Activated naive CD8-positive, alpha-beta T cell treated with anti-CD3 and anti-CD28 coated beads, Interleukin-2, amount 10 ng/mL, durations not matched to agents 7 days and 5 days (primary cell): ENCODE measurements around the gene TAF4. TPM values are rescaled to one million over a fixed set of nuclear protein-coding genes. Genes with fewer than 3 reads are reported as not detected.

Source experiments
- ATAC-seq: fragments of 150-1000 bp; cut with Tn5 transposase; one replicate; pipeline ENCODE4 v1.10.0; 2021; ENCODE audit warnings: low read depth, moderate library complexity
- POLR2A ChIA-PET: fragments of 350-600 bp; sonication (Branson Sonifier 250); formaldehyde crosslinking; loops from one replicate; lab custom pipeline; 2021; ENCODE audit warnings: antibody characterized with exemption; lab: Charles Lee
- DNase-seq: peaks from one replicate; pipeline ENCODE4 v3.0.0; 2021
- H3K27ac Mint-ChIP-seq: one replicate; pipeline ENCODE4 v1.8.0; 2022; ENCODE audit warnings: mild to moderate bottlenecking, mixed read lengths
- H3K27me3 Mint-ChIP-seq: one replicate; pipeline ENCODE4 v1.8.0; 2022; ENCODE audit warnings: mild to moderate bottlenecking, moderate library complexity, mixed read lengths
- H3K36me3 Mint-ChIP-seq: one replicate; pipeline ENCODE4 v1.8.0; 2021; ENCODE audit warnings: mild to moderate bottlenecking, mixed read lengths
- H3K4me1 Mint-ChIP-seq: one replicate; pipeline ENCODE4 v1.8.0; 2021; ENCODE audit warnings: mixed read lengths
- H3K4me3 Mint-ChIP-seq: one replicate; pipeline ENCODE4 v1.8.0; 2022; ENCODE audit warnings: mild to moderate bottlenecking, moderate library complexity, mixed read lengths
- H3K9me3 Mint-ChIP-seq: one replicate; pipeline ENCODE4 v1.8.0; 2021; ENCODE audit warnings: mixed read lengths
- total RNA-seq, 2 experiments: library from RNA; stranded (reverse); gene quantifications; one replicate each; pipeline ENCODE4 v1.2.3, GENCODE V29; 2021

The TAF4 gene
- total RNA-seq, 2 experiments from 2014 or later, result 22.6 to 23.8 TPM

DNA sequence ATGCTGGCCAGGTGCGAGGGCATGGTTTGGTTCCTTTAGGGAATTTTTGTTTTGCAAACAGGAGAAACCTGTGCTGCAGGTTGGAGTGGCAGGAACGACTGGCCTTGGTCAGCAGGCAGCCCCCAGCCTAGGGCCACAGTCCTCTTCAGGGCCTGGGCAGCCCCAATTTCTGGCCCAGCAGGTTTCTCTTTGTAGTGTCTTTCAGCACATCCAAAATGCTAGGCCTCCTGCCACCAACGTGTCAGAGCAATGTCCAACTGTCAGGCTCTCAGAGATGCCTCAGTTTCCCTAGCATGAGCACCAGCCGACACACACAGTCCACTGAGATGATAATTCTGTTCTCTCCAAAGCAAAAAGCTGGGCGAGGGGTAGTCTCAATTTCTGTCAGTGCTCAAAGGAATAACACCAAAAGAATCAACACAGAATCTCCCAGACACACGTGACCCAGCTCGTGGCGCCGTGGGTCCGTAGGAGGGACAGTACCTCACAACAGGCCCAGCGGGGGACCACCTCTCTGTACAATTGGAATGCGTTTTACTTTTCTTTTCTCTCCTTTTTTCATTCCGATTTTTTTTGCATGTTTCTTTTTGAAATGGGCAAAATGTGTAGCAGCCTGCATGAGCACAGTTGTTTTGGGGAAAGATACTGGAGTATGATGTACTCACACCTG lies 125.9 kb downstream of the TAF4 start:
- no peak for ATAC-seq
- no peaks in the 10 kb centered on the region for H3K9me3 Mint-ChIP-seq
- no peak for DNase-seq
- H3K4me3 Mint-ChIP-seq, result no peak overlapping the region
- POLR2A ChIA-PET, result no interaction called here
- H3K27me3 Mint-ChIP-seq, result no peaks in the 10 kb centered on the region
- H3K4me1 Mint-ChIP-seq, result peaks cover under 1% of the 10 kb centered on the region
- no peak overlapping the region for H3K27ac Mint-ChIP-seq
- no peaks in the 10 kb centered on the region for H3K36me3 Mint-ChIP-seq

DNA sequence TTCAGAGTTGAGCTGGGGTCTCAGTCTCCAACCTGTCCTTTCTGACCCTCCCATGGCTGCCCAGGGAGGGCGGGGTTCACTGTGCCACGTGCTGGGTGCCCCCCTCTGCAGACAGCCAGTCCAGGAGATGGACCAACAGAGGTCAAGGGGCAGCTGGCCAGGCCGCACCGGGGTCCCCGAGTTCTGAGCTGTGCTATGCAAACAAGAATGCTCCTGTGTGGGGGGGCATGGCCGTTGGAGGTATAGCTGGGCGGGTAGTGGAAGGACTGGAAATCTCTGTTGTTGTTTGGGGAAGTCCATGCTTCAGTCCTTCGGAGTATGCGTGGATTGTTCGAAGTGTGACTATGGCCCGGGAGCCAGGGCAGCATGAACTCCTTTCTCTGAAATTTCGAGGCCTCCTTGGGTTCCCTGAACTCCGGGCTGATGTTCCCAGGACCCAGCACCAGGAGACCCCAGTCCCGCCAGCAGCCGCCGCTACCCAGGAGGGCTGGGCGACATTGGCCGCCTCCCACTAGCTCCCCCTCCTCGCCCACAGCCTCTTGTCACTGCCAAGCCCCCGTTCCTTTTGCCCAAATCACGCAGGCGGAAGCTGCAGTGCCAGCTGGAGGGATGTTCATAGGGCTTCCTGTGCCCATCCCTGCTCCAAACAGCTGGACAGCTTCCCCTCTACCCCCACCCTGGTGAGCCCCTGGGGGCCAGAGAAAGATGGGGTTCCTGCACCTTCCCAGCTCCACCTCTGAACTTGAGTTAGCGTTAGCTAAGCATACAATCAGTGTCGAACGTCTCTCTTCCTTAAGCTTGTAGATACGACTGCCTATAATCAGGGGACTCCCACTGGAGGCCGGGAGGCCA lies 126.6 kb downstream of the TAF4 start:
- Mint-ChIP-seq H3K9me3 (no peaks in the 10 kb centered on the region), H3K27ac (no peak overlapping the region), H3K4me1 (peaks cover 2% of the 10 kb centered on the region), H3K27me3 (no peaks in the 10 kb centered on the region), H3K36me3 (no peaks in the 10 kb centered on the region), H3K4me3 (no peak overlapping the region)
- ATAC-seq, result no peak
- POLR2A ChIA-PET, result no interaction called here
- DNase-seq, result no peak

DNA sequence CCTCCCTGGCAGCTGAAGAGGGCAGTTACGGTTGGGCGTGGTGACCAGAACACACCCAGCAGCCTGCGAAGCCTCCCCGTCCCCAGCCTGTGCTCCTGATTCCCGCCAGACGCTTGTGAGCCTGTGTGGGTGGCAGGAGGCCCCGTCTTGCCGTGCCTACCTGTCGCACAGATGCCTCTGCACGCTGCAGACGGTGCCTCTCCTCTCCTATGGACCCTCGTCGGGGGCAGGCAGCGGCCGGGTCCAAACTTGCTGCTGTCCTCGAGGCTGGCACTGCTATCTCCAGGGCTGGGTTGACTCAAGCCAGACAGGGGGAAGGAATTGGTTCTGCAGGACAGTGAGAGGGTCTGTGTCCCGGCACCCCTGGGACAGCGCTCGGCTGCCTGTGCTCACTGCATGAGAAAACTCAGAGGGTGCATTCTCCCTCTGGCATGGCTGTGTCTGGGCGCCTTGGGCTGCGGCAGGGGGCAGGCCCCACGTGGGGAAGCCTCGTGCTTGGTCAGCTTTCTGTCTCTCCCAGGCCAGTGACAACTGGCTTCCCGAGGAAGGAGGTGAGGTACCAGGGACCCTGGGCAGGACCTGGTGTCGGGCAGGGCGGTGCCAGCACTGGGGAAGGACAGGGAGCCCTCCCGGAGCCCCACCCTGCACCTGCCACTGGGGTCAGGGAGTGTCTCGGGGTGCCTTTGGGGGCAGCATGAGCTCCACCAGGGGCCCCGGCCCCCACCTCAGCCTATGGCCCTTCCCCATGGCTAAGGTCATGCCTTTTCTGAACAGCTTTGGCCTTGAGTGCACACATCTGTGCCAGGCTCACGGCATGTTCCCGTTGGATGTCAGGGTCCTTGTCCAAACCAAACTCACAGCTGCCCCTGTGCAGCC lies 127.5 kb downstream of the TAF4 start:
- no peak for ATAC-seq
- Mint-ChIP-seq H3K4me3 (no peak overlapping the region), H3K4me1 (peaks cover 2% of the 10 kb centered on the region), H3K27me3 (no peaks in the 10 kb centered on the region), H3K27ac (no peak overlapping the region), H3K36me3 (no peaks in the 10 kb centered on the region), H3K9me3 (no peaks in the 10 kb centered on the region)
- POLR2A ChIA-PET, result no interaction called here
- DNase-seq, result no peak

DNA sequence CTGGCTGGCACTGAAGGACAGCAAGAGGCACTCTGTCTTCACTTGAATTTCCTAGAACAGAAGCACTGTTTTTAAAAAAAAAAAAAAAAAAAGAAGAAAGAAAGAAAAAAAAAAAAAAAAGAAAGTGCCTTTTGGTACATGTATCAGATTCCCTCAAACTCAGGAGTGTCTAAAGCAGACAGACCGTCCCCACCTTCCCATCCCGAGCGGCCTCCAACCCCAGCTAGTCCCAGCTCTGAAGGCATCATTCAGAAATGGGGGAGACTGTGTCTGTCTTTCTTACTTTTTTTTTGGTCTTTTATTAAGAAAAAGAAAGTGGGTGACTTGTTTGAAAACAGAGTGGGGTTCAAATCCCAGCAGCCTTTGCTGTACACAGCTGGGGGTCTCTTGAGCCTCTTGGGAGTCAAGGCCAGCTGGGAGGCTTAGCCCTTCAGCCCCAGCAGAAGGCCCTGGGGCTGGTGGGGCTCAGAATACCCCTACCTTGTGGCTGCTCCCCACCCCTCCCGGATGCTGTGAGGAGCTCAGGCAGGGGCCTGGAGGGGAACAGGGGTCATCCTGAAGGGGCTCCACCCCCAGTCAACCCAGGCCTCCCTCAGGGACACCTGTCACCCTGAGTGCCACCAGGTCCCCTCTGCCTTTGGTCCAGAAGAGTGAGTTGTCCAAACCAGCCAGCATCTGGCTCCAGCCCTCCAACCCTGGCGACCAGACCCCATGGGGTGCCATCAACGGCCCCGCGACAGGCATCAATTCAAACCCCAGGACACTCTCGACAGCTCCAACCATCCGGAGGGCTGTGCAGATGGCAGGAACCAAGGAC lies 128.3 kb downstream of the TAF4 start:
- ATAC-seq (no peak), DNase-seq (no peak)
- Mint-ChIP-seq H3K27ac (no peak overlapping the region), H3K27me3 (no peaks in the 10 kb centered on the region), H3K36me3 (no peaks in the 10 kb centered on the region), H3K4me3 (no peak overlapping the region), H3K9me3 (no peaks in the 10 kb centered on the region), H3K4me1 (peaks cover 2% of the 10 kb centered on the region)
- POLR2A ChIA-PET, result no interaction called here

DNA sequence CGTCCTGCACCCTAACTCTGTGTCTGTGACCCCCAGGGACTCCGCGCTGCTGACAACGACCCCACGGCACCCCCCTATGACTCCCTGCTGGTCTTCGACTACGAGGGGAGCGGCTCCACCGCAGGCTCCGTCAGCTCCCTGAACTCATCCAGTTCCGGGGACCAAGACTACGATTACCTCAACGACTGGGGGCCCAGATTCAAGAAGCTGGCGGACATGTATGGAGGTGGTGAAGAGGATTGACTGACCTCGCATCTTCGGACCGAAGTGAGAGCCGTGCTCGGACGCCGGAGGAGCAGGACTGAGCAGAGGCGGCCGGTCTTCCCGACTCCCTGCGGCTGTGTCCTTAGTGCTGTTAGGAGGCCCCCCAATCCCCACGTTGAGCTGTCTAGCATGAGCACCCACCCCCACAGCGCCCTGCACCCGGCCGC lies 129.0 kb downstream of the TAF4 start:
- Mint-ChIP-seq H3K27me3 (no peaks in the 10 kb centered on the region), H3K9me3 (no peaks in the 10 kb centered on the region), H3K27ac (no peak overlapping the region), H3K4me1 (peaks cover 2% of the 10 kb centered on the region), H3K36me3 (no peaks in the 10 kb centered on the region), H3K4me3 (no peak overlapping the region)
- ATAC-seq (no peak), DNase-seq (no peak)
- POLR2A ChIA-PET, result no interaction called here

DNA sequence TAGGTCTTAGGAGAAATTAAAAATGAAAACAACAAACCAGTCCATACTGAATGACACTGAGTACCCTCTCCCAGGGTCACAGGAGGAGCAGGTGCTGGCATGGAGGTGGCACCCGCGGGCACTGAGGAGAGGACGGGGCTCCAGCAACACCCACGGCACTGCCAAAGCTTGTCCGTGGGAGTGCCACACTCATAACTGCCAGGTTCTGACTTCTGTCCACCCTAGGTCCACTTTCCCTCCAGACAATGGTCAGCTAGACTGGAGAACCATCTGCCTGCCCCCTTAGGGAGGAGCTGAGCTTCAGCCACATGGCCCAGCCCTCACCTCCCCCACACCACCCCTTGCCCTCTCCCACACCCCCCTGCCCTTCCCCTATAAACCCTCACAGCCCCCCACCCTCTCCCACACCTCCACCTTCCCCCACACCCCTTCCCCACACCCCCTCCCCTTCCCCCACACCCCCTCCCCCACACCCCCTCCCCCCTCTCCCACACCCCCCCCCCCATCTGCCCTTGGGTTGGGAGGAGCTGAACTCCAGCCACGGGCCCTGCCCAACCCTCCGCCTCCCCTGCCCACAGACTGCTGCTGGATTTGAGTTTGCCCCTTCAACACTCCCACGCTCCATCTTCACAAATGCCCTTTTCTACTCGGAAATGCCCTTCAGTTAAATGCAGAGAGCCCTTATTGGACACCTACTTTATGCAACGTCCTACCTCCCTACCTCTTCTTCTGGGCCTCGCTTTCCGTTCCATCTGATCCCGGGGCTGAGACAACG lies 129.6 kb downstream of the TAF4 start:
- H3K27ac Mint-ChIP-seq, result no peak overlapping the region
- no peaks in the 10 kb centered on the region for H3K9me3 Mint-ChIP-seq
- H3K4me3 Mint-ChIP-seq, result no peak overlapping the region
- peaks cover 2% of the 10 kb centered on the region for H3K4me1 Mint-ChIP-seq
- POLR2A ChIA-PET, result no interaction called here
- ATAC-seq, result no peak
- DNase-seq, result no peak
- no peaks in the 10 kb centered on the region for H3K27me3 Mint-ChIP-seq
- H3K36me3 Mint-ChIP-seq, result no peaks in the 10 kb centered on the region

DNA sequence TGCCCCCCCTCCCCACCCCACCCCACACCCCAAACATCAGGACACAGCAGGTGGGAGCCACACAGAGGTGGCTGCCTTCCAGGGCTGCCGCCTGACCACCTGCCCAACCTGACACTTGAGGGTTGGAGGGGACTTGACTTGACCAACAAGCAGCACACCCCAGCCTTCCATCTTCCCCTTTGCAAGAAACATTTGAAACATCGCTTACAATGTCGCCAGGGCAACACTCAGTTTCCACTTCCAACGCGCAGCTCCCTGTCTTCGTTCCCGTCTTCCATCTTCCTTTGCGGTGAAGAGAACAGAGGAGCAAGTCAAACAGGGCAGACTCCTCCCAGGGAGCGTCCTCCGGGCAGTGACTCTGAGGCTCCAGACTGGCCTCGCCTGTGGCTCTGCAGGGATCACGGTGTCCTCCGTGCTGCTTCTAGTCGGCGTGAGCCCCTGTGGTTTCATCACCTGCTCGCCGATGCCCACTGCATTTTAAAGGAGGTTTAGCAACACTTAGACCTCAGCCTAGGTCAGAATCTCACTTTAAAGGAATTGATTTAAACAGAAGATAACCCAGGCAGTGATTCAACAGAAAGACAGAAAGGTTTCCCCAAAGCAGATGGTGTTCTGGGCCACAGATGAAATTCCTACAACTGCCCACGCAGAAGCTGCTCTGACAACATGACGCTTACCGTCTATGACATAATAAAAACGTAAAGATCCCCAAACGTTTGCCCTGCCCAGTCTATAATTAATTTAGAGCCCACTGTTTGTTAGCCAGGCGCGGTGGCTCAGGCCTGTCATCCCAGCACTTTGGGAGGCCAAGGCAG lies 130.8 kb downstream of the TAF4 start:
- ATAC-seq (no peak), DNase-seq (no peak)
- no peak overlapping the region for H3K4me3 Mint-ChIP-seq
- H3K36me3 Mint-ChIP-seq, result no peaks in the 10 kb centered on the region
- no peaks in the 10 kb centered on the region for H3K27me3 Mint-ChIP-seq
- no peak overlapping the region for H3K27ac Mint-ChIP-seq
- no peaks in the 10 kb centered on the region for H3K9me3 Mint-ChIP-seq
- POLR2A ChIA-PET, result no interaction called here
- peaks cover 2% of the 10 kb centered on the region for H3K4me1 Mint-ChIP-seq

DNA sequence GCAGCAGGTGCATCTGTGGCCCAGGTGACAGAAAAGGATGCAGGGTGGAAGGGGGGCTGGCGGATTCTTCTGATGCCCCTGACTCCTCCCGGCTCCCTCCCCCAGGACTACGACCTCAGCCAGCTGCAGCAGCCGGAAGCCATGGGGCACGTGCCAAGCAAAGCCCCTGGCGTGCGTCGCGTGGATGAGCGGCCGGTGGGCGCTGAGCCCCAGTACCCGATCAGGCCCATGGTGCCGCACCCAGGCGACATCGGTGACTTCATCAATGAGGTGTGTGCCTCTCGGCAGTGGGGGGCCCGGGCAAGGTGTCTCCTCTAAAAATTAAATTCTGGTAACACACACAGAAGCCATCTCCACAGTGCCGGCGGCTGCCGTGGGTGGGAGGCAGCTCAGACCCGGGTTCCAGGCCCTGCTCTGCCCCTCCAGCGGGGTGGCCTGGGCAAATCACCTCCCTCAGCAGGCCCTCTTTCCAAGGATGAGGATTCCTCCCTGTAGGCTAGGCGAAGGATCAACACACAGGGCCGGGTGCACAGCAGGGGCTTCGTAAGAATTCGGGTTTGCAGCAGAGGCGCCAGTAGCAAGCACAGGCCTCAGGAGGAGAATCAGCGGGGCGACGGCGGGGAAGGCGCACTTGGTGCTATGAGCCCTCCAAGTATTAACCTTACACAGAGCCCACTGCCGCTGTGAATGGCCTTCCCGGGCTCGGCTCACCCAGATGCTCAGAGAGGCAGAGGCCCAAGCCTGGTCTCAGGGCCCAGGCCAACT lies 131.5 kb downstream of the TAF4 start:
- no peak overlapping the region for H3K27ac Mint-ChIP-seq
- H3K9me3 Mint-ChIP-seq, result no peaks in the 10 kb centered on the region
- peaks cover 2% of the 10 kb centered on the region for H3K4me1 Mint-ChIP-seq
- H3K4me3 Mint-ChIP-seq, result no peak overlapping the region
- ATAC-seq (no peak), DNase-seq (no peak)
- POLR2A ChIA-PET, result no interaction called here
- no peaks in the 10 kb centered on the region for H3K36me3 Mint-ChIP-seq
- H3K27me3 Mint-ChIP-seq, result no peaks in the 10 kb centered on the region

DNA sequence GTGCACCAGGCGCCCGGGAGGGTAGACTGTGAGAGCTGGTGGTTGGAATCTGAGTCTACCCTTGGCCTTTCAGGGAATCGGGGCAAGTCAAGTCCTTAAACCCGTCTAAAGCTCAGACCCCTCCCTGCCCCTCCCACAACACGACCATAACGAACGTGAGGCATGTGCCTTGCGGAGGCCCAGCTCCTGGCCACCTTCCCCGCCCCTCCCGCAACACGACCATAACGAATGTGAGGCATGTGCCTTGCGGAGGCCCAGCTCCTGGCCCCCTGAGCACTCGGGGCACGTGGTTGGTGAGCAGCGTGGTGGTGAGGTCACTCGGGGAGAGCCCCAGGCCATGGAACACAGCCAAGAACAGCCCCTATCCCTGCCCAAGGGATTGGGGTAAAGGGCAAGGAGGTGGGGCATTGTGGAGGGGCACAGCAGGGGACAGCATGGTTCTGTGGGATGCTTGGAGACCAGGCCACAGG lies 132.2 kb downstream of the TAF4 start:
- no peaks in the 10 kb centered on the region for H3K9me3 Mint-ChIP-seq
- no peaks in the 10 kb centered on the region for H3K27me3 Mint-ChIP-seq
- POLR2A ChIA-PET, result no interaction called here
- peaks cover 2% of the 10 kb centered on the region for H3K4me1 Mint-ChIP-seq
- H3K4me3 Mint-ChIP-seq, result no peak overlapping the region
- no peaks in the 10 kb centered on the region for H3K36me3 Mint-ChIP-seq
- no peak overlapping the region for H3K27ac Mint-ChIP-seq
- DNase-seq (no peak), ATAC-seq (no peak)

DNA sequence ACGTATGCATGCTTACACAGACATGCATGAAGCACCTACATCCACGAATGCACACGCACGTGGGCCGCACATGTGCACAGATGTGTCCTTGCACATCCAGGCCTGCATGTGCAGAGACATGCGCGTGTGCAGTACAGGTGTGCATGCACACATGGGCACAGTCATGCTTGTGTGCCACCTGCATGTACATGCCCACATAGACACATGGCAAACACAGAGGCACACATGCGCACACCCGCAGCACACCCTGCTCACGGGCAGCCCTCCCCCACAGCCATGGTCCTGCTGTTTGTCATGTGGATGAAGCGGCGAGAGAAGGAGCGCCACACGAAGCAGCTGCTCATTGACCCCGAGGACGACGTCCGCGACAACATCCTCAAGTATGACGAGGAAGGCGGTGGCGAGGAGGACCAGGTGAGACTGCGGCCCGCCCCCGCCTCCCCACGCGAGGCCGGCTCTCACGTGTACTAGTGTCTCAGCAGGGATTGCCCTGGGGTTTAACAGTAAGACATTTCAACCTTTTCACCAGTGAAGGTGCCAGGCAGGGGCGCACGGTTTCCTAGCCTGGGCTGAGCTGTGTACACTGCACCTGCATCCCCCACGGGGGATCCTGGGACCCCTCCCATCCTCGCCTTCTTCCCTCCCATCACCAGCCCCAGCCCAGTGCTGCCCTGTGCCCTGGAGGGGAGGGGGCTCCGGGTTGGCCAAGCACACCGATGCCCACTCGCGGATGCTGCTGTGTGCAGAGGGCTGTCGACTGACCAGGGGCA lies 132.8 kb downstream of the TAF4 start:
- H3K36me3 Mint-ChIP-seq, result no peaks in the 10 kb centered on the region
- POLR2A ChIA-PET, result no interaction called here
- H3K9me3 Mint-ChIP-seq, result no peaks in the 10 kb centered on the region
- H3K27ac Mint-ChIP-seq, result no peak overlapping the region
- DNase-seq, result peak; percentile 15
- no peak for ATAC-seq
- H3K27me3 Mint-ChIP-seq, result no peaks in the 10 kb centered on the region
- H3K4me3 Mint-ChIP-seq, result no peak overlapping the region
- peaks cover 2% of the 10 kb centered on the region for H3K4me1 Mint-ChIP-seq

DNA sequence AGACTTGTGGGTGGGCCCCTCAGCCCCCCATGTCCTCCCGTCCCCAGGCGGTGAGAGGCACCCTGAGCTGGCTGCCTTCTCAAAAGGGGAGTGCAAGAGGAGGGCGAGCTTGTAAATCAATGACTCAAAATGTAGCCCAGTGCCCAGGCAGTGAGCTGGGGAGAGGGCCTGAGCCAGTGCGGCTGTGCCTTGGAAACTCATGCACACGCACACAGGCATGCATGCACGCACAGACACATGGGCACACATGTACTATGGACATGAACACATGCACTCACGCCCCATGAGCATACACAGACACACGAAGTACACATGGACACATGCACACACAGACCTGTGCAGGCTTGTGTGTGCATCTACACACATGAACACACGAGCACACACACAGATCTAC lies 133.5 kb downstream of the TAF4 start:
- H3K27ac Mint-ChIP-seq, result no peak overlapping the region
- H3K27me3 Mint-ChIP-seq, result no peaks in the 10 kb centered on the region
- ATAC-seq (no peak), DNase-seq (peak; percentile 17)
- no peak overlapping the region for H3K4me3 Mint-ChIP-seq
- H3K36me3 Mint-ChIP-seq, result no peaks in the 10 kb centered on the region
- no peaks in the 10 kb centered on the region for H3K9me3 Mint-ChIP-seq
- peaks cover 2% of the 10 kb centered on the region for H3K4me1 Mint-ChIP-seq
- POLR2A ChIA-PET, result no interaction called here
